HepG2 (cell line): ENCODE results near the gene PAPPA2. TPM values are rescaled to one million over a fixed set of nuclear protein-coding genes. Genes with fewer than 3 reads are reported as not detected.

Experiments
- ATAC-seq: fragments of 200-7000 bp; cut with Tn5 transposase; 3 replicates; pipeline ENCODE4 v1.9.1; 2020; ENCODE audit warnings: mild to moderate bottlenecking, moderate library complexity
- BruUV-seq: library from RNA; stranded (reverse); fragments of 400-500 nt; replicated peaks from 2 replicates; lab custom pipeline; 2021; lab: Mats Ljungman, UMichigan
- CTCF ChIA-PET: fragments of 300-600 bp; formaldehyde crosslinking; extraction: SDS; loops from one replicate; lab custom pipeline; 2021; ENCODE audit warnings: low total read pairs, inconsistent platforms, low intra/inter-chr PET ratio; lab: Yijun Ruan, JAX
- POLR2A ChIA-PET: fragments of 350-600 bp; sonication (Branson Sonifier 250); formaldehyde crosslinking; loops from one replicate; lab custom pipeline; 2020; ENCODE audit warnings: antibody characterized with exemption, inconsistent platforms; lab: Yijun Ruan, JAX
- DNase-seq: peaks from one replicate; pipeline ENCODE4 v3.0.0-alpha.2; 2015; ENCODE audit warnings: low spot score
- FAIRE-seq: peaks from 3 replicates; lab custom pipeline; 2011; peaks lifted over from hg19 to GRCh38; lab: Jason Lieb, UNC
- H2AFZ ChIP-seq: one replicate; pipeline ENCODE4 v1.6.1; 2011; ENCODE audit warnings: low read length, inconsistent platforms
- H3K27ac ChIP-seq: fragments of 300-600 bp; 3 replicates; pipeline ENCODE4 v1.8.0; 2011; ENCODE audit warnings: mixed run types, mild to moderate bottlenecking, mixed read lengths, low read length, inconsistent platforms; ENCODE audit not compliant: insufficient read depth; ENCODE audit errors: extremely low read length
- H3K27me3 ChIP-seq, 2 experiments: fragments of 200-600 bp in 1 of 2; 2 replicates in 1 of 2; 3 replicates in 1 of 2; pipeline versions ENCODE4 v1.6.0 to v1.8.0; 2011; ENCODE audit warnings: low read length in 2 of 2, mild to moderate bottlenecking in 2 of 2, moderate library complexity in 2 of 2, inconsistent platforms in 1 of 2; ENCODE audit not compliant: insufficient read depth in 2 of 2, control insufficient read depth in 1 of 2
- H3K36me3 ChIP-seq, 2 experiments: fragments of 200-600 bp in 1 of 2; replicated peaks in 1 of 2; 2 replicates in 1 of 2; 3 replicates in 1 of 2; pipeline versions ENCODE4 v1.5.1 to v1.8.0; 2011; ENCODE audit warnings: low read length in 2 of 2, inconsistent platforms in 1 of 2; ENCODE audit not compliant: insufficient read depth in 2 of 2, control insufficient read depth in 1 of 2
- H3K4me1 ChIP-seq: 2 replicates; pipeline ENCODE4 v1.5.1; 2012; ENCODE audit warnings: low read length, inconsistent platforms; ENCODE audit not compliant: insufficient read depth
- H3K4me2 ChIP-seq: 2 replicates; pipeline ENCODE4 v1.6.0; 2011; ENCODE audit warnings: low read depth, low read length, inconsistent platforms
- H3K4me3 ChIP-seq, 3 experiments: fragments of 200-600 bp in 1 of 3; sonication (generic), shearing (Covaris generic) in 1 of 3; replicated peaks in 1 of 3; 2 replicates each; pipeline ENCODE4 v1.5.1; 2011 to 2016; ENCODE audit warnings: low read length in 3 of 3, inconsistent platforms in 2 of 3, low read depth in 2 of 3, mild to moderate bottlenecking in 2 of 3, control low read depth in 1 of 3, mixed read lengths in 1 of 3; ENCODE audit not compliant: insufficient read depth in 1 of 3
- H3K79me2 ChIP-seq: one replicate; pipeline ENCODE4 v1.6.1; 2011; ENCODE audit warnings: low read length, inconsistent platforms; ENCODE audit not compliant: insufficient read depth
- H3K9ac ChIP-seq: 2 replicates; pipeline ENCODE4 v1.6.0; 2011; ENCODE audit warnings: mild to moderate bottlenecking, low read depth, low read length, inconsistent platforms; ENCODE audit not compliant: insufficient read depth
- H3K9me3 ChIP-seq: 2 replicates; pipeline ENCODE4 v1.5.1; 2012; ENCODE audit warnings: mild to moderate bottlenecking, low read length
- H4K20me1 ChIP-seq: 2 replicates; pipeline ENCODE4 v1.6.0; 2011; ENCODE audit warnings: inconsistent platforms, mild to moderate bottlenecking, low read length, moderate library complexity; ENCODE audit not compliant: insufficient read depth
- ADNP ChIP-seq: sonication (generic); formaldehyde crosslinking; IDR thresholded peaks from 2 replicates; pipeline ENCODE4 v1.4.0; 2020; ENCODE audit warnings: missing genetic modification reagents
- FOXP1 ChIP-seq, 2 experiments: fragments of 450-650 bp in 1 of 2; IDR thresholded peaks; 2 replicates each; pipeline ENCODE4 v1.6.1; 2017 to 2018; ENCODE audit warnings: antibody characterized with exemption in 1 of 2
- MEIS1 ChIP-seq: sonication (generic); formaldehyde crosslinking; IDR thresholded peaks from 2 replicates; pipeline ENCODE4 v1.9.0; 2021; ENCODE audit warnings: mild to moderate bottlenecking, missing genetic modification reagents, moderate library complexity, borderline replicate concordance
- MYNN ChIP-seq: sonication (generic); formaldehyde crosslinking; IDR thresholded peaks from 2 replicates; pipeline ENCODE4 v1.4.0; 2020; ENCODE audit warnings: mild to moderate bottlenecking, low read depth, missing genetic modification reagents
- PHF8 ChIP-seq: sonication (generic); formaldehyde crosslinking; IDR thresholded peaks from 2 replicates; pipeline ENCODE4 v1.5.0; 2020; ENCODE audit warnings: missing genetic modification reagents
- ZFP36 ChIP-seq: fragments of 150-350 bp; IDR thresholded peaks from 2 replicates; pipeline ENCODE4 v1.6.1; 2018; ENCODE audit warnings: borderline replicate concordance, low read length, low read depth; ENCODE audit not compliant: partially characterized antibody
- ZNF205 ChIP-seq: IDR thresholded peaks from 2 replicates; pipeline ENCODE4 v1.6.1; 2018; ENCODE audit warnings: missing biosample characterization, missing genetic modification reagents
- ZNF329 ChIP-seq: sonication (generic); formaldehyde crosslinking; IDR thresholded peaks from 2 replicates; pipeline ENCODE4 v1.9.0; 2021; ENCODE audit warnings: low read depth, mild to moderate bottlenecking, missing genetic modification reagents
- ZNF382 ChIP-seq: sonication (generic); formaldehyde crosslinking; IDR thresholded peaks from 2 replicates; pipeline ENCODE4 v1.5.0; 2020; ENCODE audit warnings: missing genetic modification reagents, mild to moderate bottlenecking, borderline replicate concordance
- ZNF605 ChIP-seq: sonication (generic); formaldehyde crosslinking; IDR thresholded peaks from 2 replicates; pipeline ENCODE4 v1.8.0; 2022; ENCODE audit warnings: mild to moderate bottlenecking, missing genetic modification reagents
- ZSCAN20 ChIP-seq: sonication (generic); formaldehyde crosslinking; IDR thresholded peaks from 2 replicates; pipeline ENCODE4 v1.4.0; 2020; ENCODE audit warnings: missing genetic modification reagents, mild to moderate bottlenecking, borderline replicate concordance
- ZSCAN22 ChIP-seq: sonication (generic); formaldehyde crosslinking; IDR thresholded peaks from 2 replicates; pipeline ENCODE4 v1.4.0; 2020; ENCODE audit warnings: mild to moderate bottlenecking, missing genetic modification reagents
- WGBS: methylation state at CpG from one replicate; pipeline ENCODE4 v1.1.6; 2017; ENCODE audit warnings: low lambda C conversion rate; 5-methylcytosine and 5-hydroxymethylcytosine counted together
- in situ Hi-C: cut with HindIII; loops from 2 replicates; pipeline ENCODE4 v1.10.0; 2017; ENCODE audit warnings: low pct_unique_long_range_greater_than_20kb; ENCODE audit not compliant: extremely low pct_ligation_motif_present
- intact Hi-C: fragments of 100-400 bp; cut with micrococcal nuclease; formaldehyde crosslinking; loops from one replicate; pipeline ENCODE4 v1.10.0; 2022; ENCODE audit not compliant: unreplicated experiment
- polyA plus RNA-seq, 8 experiments: library from polyadenylated mRNA; depleted of rRNA in 3 of 8; stranded (reverse) in 7 of 8; unstranded in 1 of 8; fragments of >200 nt; fragmentation: Illumina TruSeq in 4 of 8; extraction: Trizol in 4 of 8; gene quantifications; 2 replicates each; pipeline versions ENCODE4 v1.2.1 to v1.2.3, GENCODE V29; 2011 to 2016; ENCODE audit warnings: low read depth in 4 of 8, missing spikeins in 1 of 8, mixed read lengths in 1 of 8; ENCODE audit not compliant: insufficient read depth in 1 of 8
- total RNA-seq, 5 experiments: library from RNA; depleted of rRNA; stranded (reverse); fragments of >200 nt; fragmentation: Illumina TruSeq; extraction: Trizol; gene quantifications; 2 replicates each; pipeline ENCODE4 v1.2.3, GENCODE V29; 2016; ENCODE audit warnings: low read depth in 1 of 5
- TF ChIP-seq, protein P1 (sequence below): sonication (generic); formaldehyde crosslinking; IDR thresholded peaks from 2 replicates; pipeline ENCODE4 v1.5.1; 2020; ENCODE audit warnings: missing genetic modification reagents, mild to moderate bottlenecking, borderline replicate concordance

PAPPA2 gene
- total and polyA plus RNA-seq, 2 of the 13 experiments (the other 11 are each of a cell fraction or from before 2014, with no cell fraction given) = 0.01 TPM; not detected in 1

GRCh38 chr1:176854758-176855745 is 392.1 kb downstream of the PAPPA2 start:
- in situ Hi-C loops = no loop called here

More at GRCh38 chr1:176854758-176855745, 392.1 kb downstream of the PAPPA2 start:
- Histone ChIP-seq H3K36me3 (no peaks in the 10 kb centered on the region), H3K4me3 (no peak overlapping the region), H3K27ac (no peak overlapping the region)
- WGBS = 18% methylated on average over 7 of the region's 7 CpGs
- TF ChIP-seq ZNF205 (no peak), MEIS1 (CRISPR knock-in tag) (no peak), ZNF329 (CRISPR knock-in tag) (no peak), FOXP1 (IDR thresholded peaks at IDR 0.05) (no peak), FOXP1 (CRISPR knock-in tag; IDR thresholded peaks at IDR 0.05) (no peak), ZFP36 (no peak), ZNF382 (no peak), ADNP (no peak), MYNN (CRISPR knock-in tag) (no peak), ZNF605 (no peak), ZSCAN22 (CRISPR knock-in tag) (no peak), ZSCAN20 (CRISPR knock-in tag) (no peak), PHF8 (CRISPR knock-in tag) (no peak)
- TF ChIP-seq, protein P1, sequence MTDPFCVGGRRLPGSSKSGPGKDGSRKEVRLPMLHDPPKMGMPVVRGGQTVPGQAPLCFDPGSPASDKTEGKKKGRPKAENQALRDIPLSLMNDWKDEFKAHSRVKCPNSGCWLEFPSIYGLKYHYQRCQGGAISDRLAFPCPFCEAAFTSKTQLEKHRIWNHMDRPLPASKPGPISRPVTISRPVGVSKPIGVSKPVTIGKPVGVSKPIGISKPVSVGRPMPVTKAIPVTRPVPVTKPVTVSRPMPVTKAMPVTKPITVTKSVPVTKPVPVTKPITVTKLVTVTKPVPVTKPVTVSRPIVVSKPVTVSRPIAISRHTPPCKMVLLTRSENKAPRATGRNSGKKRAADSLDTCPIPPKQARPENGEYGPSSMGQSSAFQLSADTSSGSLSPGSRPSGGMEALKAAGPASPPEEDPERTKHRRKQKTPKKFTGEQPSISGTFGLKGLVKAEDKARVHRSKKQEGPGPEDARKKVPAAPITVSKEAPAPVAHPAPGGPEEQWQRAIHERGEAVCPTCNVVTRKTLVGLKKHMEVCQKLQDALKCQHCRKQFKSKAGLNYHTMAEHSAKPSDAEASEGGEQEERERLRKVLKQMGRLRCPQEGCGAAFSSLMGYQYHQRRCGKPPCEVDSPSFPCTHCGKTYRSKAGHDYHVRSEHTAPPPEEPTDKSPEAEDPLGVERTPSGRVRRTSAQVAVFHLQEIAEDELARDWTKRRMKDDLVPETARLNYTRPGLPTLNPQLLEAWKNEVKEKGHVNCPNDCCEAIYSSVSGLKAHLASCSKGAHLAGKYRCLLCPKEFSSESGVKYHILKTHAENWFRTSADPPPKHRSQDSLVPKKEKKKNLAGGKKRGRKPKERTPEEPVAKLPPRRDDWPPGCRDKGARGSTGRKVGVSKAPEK (CRISPR knock-in tag) = no peak
- TF ChIP-seq, all 625 proteins: peak for 0
- ChIA-PET POLR2A (no interaction called here), CTCF (no interaction called here)
- BruUV-seq = no TSS peak
- H3K9me3 ChIP-seq = no peaks in the 10 kb centered on the region
- no peak overlapping the region for H3K9ac ChIP-seq
- no peaks in the 10 kb centered on the region for H3K27me3 ChIP-seq
- no peak overlapping the region for H2AFZ ChIP-seq
- DNase-seq (no peak), ATAC-seq (no peak), FAIRE-seq (no peak)
- H4K20me1 ChIP-seq = no peaks in the 10 kb centered on the region
- H3K4me1 ChIP-seq = no peaks in the 10 kb centered on the region
- no peak overlapping the region for H3K4me2 ChIP-seq
- no peaks in the 10 kb centered on the region for H3K79me2 ChIP-seq
- intact Hi-C loops = no loop called here
